T-helper 22 cell (primary cell): ENCODE data around the gene ARSJ.
"Not testable (repeated sequence)": the region's sequence is repeated elsewhere in the genome, so short reads cannot be mapped to it uniquely, and the experiment has no call there.

Source experiments
- DNase-seq: peaks from one replicate; pipeline ENCODE4 v3.0.0-alpha.2; 2020; ENCODE audit warnings: low read depth

ARSJ gene

DNA sequence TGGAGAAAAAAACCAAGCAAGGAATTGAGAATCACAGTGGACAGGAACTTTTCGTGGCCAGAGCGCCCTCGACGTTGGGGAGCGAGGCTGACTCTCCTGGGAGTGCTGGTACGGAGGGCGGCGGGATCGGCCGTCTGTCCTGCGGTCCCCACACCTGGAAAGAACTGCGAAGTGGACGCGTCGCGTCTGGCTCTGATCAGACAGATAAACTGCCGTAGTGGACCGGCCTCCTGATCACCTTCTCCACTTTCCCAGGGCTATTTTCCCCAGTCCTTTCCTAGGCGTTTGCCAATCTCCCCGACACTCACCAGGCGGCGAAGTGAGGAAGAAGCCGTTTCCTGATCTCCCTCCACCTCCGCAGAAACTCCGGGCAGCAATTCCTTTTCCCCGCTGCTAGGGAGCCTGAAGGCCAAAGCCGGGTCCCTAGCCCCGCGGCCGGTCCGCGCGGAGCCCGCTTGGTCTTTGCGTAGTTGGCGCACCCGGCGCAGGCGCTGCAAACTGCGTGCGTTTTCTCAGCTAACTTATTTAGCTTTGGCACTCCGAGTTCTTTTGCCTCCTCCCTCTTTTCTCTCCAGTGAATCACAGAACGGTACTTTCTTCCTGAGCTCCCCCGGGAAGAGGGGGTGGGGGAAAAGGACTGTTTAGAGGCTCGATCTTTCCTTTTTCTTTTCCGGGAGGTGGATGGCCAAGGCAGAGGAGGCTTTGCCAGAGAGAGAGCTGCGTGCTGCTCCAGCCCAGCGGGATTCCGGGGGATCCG, at the start of gene ARSJ:
Gene ARSJ (minus strand): TSS at position 500 of the 757 bp plus-strand sequence. CDS start 813 bp downstream, outside the sequence.
- no peak for DNase-seq

DNA sequence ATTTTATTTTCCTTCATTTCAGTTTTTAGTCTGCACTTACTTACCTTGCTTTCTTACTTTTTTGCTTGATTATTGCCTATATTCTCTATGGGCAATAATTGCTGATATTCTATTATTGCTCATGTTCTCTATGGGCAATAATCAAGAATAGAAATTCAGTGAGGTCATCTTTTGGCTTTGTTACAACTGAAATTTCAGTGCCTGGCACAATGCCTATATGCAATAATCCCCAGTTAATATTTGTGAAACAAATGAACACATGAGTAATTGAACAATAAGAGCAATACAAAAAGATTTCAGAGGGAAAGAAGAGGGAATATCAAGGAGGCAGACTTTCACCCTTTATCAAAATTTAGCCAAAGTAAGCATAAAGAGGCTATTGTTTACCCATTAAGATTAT, 48.6 kb upstream of the ARSJ start:
- DNase-seq: no peak

DNA sequence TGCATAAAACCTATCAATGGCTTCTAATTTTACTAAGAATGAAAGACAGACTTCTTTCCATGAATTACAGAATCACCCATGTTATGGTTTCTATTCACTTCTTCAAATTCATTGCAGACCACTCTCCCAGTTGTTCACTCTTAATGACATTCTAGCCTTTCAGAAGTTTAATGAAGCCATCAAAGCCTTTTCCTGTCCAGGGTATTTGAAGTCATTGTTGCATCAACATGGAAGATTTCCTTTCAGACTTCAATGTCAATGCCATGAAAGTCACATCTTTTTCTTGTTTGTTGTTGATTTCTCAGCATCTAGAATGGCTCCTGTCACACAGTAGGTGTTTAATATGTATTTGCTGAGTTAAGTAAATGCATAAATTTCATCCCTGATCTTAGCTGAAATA, 48.1 kb upstream of the ARSJ start:
- no peak for DNase-seq

DNA sequence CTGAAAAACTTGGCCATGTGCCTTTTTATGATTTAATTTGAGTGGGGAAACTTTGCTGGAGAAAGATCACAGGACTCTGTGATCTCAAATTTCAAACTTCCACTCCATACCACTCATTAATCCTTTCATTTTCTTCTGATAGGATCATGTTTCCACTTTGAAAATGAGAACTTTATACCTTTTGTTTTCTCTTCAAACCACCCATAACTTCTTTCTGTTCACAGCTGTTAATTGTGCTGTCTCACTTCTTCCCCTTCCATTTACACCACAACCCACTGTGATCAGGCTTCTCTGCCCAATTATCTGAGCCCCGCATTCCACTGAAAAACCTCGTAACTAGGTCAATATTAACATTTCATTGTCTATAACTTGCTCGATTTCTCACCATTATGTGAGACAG, 47.0 kb upstream of the ARSJ start:
- DNase-seq: no peak

DNA sequence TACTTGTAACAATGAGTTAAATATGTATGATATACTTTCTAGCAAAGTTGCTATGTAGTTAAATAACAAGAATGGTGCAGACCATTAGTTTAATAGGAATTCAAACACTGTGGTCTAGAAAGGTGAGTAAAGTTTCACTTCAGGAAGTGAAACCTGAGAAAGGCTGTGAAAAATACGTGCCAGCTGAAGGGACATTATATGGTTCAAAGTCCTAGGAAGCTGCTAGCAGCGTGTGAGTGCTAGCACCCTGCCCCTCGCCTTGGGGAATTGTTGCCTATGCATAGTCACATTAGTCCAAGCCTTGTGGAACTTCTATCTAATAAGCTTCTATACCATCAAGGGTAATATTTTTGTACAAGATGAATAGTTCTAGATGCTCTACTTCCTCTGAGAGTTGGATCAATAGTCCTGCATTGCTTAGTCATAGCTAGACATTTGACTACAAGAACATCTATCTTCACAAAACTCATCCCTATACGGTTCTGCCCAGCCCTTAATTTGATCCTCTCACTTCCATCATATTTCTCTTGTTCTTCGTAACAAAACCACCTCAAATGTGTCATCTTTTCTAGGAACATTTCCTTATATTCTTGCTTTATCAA, 45.8 kb upstream of the ARSJ start:
- no peak for DNase-seq

DNA sequence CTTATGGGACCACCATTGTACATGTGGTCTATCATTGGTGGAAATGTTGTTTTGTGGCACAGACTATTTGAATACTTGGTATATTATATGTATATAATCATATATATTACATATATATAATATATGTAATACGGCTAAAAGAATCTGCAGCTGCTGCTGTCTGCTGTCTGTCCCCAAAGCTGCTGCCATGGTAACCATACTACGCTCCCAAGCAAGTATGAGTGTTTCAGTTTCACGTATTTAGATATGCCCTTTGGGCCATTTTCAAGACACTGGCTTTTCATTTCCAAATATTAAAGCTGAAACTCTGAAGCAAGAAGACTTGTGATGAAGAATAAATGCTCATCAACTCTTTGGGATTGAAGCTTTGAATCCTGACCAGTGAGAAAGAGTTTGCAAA, 42.0 kb upstream of the ARSJ start:
- no peak for DNase-seq

DNA sequence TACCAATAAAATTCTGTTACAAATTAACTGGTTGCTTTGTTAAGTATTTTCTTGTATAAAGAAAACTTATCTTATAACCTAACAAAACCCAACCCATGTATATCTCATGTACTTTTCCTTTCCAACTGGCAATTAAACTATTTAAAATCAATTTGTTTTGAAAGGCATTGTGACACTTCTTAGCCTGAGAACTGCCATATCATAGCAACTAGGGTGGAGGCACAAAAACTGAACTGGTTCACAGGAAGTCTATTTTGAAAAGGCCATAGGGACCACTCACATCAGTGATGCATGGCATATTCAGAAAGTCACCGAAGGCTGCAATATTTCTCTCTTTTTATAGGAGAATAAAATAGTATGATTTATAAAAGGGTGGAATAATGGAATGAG, 40.5 kb upstream of the ARSJ start:
- no peak for DNase-seq

DNA sequence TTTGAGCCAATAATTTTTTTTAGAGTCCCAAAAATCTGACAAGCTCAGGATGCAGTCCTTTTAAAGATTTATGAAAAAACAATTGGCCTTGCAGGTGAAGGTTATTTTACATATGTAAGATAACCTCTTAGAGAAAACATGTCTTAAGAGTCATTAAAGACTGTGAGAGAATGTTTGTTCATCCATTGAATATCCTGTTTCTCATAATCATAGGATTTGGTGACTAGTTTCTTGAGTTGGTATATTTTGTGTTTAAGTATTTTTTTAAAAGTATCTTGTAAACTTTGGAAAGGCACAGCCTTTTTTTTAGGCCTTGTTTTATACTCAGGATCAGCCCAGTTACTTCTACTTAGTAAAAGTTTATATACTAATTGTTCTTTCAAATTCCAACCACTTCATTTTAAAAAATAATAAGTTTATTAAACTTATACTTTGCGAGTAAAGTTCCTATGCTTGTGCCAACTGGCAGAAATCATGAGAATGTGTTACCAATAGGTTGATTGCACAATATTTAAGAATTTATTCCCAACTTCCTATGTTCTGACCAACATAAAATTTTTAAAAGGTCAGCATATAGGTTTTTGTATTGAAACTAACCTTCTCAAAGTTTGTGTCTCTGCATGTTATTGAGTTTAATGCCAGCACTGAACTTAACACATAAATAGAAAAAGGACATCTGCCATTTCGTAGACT, 40.0 kb upstream of the ARSJ start:
- DNase-seq: no peak

DNA sequence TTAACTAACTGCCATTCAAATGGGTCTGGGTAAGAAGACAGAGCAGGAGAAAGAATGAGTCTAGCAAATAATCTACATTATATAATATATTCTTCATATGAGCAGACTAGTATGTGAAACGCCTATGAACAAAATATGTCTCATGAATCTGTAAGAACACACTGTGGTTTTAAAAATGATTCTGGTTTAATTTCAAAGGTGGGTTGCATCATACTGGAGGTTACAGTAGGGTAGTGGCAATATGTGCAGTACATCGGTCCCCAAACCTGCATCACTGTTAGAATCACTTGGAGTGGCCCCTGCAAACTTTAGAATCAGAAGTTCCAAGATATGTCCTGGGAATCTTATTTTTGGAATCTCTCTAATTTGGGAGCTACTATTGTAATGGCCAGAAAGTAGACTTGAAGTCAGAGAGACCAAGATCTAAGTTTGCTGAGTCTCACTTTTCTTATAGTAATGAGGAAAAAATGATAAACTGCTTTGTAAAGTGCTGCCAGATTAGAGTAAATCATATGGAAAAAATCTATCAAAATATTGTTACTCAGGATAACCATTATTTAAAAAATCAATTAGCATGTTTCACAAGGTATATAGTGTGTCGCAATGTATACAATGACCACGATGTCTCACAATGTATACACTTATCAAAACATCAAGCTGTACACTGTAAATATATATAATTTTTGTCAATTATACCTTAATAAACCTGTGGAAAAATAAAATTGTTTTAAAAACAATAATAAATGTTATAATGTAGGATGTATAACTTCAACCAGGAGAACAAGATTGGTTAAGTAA, 37.9 kb upstream of the ARSJ start:
- DNase-seq: no peak

DNA sequence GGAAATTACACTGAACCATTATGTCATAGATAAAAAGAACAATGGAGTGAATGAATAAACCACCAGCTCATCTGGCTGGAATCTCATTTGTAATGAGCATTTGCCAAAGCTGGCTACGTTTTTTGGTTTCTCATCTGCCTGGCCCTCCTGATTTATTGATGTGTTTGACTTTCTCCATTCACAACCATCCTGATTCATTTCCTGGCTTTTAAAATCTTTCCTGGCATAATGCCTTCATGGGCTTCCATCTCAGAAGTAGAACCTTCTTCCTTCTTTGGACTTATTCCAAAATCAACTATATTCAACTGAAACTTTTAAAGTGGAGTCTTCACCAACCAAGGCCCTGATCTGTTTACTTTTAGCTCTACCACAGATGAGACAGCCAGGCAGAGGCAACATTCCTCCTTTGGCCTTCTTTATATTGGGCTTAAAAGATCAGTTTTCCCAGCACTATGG, 36.0 kb upstream of the ARSJ start:
- no peak for DNase-seq

DNA sequence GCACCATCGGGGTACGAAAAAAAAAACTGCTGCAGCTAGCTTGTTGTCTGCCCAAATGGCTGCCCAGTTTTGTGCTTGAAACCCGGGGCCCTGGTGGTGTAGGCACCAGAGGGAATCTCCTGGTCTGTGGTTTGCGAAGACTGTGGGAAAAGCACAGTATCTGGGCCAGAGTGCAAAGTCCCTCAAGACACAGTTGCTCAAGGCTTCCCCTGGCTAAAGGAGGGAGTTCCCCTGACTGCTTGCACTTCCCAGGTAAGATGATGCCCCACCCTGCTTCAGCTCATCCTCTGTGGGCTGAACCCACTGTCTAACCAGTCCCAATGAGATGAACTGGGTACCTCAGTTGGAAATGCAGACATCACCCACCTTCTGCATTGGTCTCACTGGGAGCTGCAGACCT, 33.8 kb upstream of the ARSJ start:
- not testable (repeated sequence) for DNase-seq

DNA sequence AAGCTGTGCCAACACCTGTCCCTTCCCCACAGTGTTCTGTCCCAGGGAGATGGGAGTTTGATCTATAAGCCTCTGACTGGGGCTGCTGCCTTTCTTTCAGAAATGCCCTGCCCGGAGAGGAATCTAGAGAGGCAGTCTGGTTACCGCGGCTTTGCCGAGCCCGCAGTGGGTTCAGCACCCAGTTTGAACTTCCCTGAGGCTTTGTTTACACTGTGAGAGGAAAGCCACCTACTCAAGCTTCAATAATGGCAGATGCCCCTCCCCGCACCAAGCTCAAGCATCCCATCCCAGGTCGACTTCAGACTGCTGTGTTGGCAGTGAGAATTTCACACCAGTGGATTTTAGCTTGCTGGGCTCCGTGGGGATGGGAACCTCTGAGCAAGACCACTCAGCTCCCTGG, 33.3 kb upstream of the ARSJ start:
- no peak for DNase-seq

DNA sequence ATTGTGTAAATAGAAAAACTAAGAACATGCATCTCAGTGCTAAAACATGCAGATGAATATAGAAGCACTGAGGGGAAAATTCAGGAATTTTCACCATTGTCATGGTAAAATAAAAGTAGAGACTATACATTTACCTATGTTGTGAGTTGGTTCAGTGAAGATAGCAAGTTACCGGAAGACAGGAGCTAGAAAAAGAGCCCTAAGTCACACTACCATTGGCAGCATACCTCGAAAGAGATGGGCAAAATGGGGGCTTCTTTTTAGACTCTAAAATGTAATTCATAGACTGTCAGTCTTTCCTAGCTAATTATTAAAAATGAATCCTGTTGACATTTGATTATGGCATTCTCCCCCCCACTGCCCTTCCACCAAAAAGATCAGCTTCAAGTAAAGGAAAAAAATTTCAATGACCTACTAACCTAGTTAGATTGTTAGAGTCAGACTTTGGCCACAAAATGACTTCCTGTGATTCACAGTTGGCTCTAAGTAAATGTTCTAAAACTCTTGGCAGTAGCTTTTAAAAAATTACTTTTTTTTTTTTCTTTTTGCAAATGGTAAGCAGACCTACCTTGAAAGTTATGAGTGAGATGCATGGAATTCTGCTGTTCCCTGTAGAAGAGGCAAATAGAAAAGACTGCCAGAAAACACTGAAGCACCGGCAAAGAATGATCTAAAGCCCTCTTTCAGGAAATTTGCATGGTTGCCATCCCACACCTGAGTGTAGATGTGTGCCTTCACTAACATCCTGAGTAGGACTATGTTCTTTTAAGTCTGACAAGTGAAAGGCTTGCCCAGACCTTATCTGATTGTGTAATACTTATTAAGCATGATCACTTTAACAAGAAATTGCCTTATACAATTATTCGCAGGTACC, 26.4 kb upstream of the ARSJ start:
- no peak for DNase-seq

DNA sequence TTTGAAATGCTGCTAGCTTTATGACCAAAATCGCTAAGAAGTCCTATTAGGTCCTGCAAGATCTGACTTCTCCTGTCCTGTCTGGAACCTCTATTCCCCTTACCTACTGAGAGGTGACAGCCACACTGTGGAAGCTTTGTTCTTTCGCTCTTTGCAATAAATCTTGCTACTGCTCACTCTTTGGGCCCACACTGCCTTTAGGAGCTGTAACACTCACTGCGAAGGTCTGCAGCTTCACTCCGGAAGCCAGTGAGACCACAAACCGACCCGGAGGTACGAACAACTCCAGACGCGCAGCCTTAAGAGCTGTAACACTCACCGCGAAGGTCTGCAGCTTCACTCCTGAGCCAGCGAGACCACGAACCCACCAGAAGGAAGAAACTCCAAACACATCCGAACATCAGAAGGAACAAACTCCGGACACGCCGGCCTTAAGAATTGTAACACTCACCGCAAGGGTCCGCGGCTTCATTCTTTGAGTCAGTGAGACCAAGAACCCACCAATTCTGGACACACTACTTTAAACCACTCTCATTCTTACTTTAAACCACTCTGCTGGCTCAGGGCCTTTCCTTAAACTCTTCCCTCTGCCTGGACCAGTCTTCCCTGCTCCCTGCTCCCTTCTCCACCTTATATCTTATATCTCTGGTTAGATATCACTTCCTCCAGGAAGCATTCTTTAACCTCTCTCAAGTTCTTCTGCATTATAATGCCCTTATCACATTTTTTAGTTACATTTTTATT, 25.2 kb upstream of the ARSJ start:
- DNase-seq: peak; percentile 23

DNA sequence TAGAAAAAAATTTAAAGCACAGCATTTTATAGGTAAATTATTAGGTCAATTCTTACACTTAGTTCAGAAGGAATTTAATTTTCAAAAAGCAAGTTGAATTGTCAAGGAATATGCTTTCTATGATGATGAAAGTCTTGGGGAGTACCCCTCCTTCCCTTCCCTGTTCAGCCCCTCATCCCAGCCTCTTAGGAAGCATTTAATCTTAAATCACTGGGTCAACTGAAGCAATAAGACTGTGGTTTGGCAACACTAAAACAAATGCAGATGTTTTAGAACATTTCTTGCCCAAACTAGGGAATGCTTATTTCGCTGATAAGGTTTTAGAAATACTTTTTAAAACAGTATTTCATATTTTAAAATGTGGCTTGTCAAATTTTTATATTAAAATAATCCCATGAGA, 19.1 kb upstream of the ARSJ start:
- DNase-seq: no peak

DNA sequence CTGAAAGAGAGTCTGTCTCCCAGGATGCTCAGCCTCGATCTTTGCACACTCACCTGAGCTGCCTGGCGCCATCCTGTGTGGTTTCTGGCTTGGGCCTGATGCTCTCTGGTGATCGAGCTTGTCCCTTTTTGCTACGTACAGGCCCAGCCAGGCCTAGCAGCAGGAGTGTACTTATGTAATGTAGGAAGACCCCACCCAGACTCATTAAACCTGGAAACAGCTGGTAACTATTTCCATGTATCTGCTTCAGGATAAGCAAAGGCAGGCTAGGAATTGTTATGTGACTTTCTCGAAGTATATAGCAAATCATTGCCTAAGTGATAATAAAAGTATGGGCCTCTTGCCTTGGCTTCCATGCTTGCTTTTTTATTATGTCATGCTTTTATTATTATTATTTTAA, 18.6 kb upstream of the ARSJ start:
- DNase-seq: no peak

DNA sequence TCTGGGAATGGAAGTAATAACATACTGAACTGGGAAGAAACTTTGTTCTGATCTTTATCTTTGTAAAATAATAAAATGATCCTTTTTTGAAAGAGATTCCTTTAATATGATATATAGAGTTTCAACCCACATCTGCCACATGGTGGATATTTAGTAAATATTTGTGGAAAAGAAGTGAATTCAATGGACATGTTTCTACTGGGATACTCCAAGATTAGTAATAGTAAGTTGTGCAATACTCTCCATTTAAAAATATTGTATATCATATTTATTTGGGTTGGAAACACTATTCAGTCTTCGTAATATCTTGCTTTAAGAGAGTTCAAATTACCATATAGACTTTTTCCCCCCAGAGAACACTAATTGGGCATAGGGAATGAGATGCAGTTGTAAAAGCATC, 17.8 kb upstream of the ARSJ start:
- no peak for DNase-seq

DNA sequence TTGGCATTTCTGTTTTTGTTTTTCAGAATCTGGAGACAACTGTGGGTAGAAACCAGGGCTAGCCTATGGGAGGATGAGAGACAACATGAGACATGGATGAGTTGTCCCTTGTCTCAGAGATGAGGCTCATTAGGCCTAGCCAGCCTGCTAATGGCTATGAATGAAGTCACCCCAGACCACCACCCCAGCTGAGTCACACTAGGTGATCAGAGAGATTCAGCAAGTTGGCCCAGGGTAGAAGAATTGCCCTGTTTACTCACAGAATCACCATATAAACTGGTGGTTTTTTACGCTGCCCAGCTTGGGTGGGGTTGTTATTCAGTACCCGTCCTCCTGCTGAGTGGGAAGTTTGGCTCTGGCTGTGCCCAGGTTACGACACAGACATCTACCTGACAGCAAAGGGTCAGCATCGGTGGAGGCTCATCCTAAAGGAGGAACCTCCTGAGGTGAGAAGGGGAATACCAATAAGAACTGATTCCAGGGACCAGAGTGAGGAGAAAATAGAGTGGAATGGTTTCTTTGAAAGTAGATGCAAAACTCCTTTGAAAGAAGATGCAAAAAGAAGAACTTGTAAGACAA, 17.2 kb upstream of the ARSJ start:
- DNase-seq: no peak

DNA sequence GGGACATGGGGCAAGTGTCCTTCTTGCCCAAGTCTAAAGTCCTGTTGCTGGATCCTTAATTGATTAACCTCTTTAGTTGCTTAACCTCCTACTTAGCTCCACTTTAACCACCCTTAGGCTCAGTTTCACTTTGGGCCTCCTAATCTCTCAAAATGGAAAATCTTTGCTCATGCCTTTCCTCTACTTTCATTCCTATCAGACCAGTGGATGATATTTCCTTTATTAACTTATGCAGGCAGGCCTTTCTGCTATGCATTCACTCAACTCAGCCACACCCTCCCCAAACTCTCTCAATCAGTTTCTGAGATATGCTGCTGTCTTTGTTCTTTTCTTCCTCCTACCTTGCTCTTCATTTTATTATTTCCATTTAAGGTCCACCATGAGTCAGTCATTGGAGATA, 14.4 kb upstream of the ARSJ start:
- no peak for DNase-seq

DNA sequence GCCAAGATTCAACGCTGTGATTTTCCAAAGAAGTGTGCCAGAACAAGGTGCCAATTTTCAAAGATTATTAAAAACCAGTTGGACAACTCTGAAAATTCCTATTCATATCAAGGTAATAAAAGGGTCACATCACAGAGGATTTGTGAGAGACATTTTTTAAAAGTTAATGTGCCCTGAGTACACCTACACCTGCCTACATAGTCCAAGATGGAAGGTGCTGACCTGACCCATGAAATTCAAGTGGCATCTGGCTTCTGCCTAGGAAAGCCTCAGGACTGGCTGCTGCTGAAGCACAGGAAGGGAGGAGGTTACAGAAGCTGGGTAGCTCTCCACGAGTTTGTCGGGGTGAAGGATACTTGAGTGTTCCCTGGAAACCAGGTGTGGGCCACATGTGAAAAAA, 11.4 kb upstream of the ARSJ start:
- DNase-seq: no peak
